GM13976 (cell line): ENCODE results near the gene SLC5A7.

Experiments used
- DNase-seq: peaks from one replicate; pipeline ENCODE4 v3.0.0; 2012; ENCODE audit warnings: low spot score
- in situ Hi-C: fragments of 300-500 bp; cut with MboI; formaldehyde crosslinking; loops from one replicate; pipeline ENCODE4 v1.12.0; 2022; ENCODE audit warnings: low sequenced_read_pairs, mixed read lengths, inconsistent platforms; ENCODE audit not compliant: unreplicated experiment
- TF ChIP-seq, protein P1 (sequence below): IDR thresholded peaks from 2 replicates; pipeline ENCODE4 v1.5.1; 2012; ENCODE audit warnings: borderline replicate concordance, mild to moderate bottlenecking; ENCODE audit not compliant: insufficient read depth; ENCODE audit errors: extremely low read depth, missing control alignments, control extremely low read depth

SLC5A7 gene

DNA sequence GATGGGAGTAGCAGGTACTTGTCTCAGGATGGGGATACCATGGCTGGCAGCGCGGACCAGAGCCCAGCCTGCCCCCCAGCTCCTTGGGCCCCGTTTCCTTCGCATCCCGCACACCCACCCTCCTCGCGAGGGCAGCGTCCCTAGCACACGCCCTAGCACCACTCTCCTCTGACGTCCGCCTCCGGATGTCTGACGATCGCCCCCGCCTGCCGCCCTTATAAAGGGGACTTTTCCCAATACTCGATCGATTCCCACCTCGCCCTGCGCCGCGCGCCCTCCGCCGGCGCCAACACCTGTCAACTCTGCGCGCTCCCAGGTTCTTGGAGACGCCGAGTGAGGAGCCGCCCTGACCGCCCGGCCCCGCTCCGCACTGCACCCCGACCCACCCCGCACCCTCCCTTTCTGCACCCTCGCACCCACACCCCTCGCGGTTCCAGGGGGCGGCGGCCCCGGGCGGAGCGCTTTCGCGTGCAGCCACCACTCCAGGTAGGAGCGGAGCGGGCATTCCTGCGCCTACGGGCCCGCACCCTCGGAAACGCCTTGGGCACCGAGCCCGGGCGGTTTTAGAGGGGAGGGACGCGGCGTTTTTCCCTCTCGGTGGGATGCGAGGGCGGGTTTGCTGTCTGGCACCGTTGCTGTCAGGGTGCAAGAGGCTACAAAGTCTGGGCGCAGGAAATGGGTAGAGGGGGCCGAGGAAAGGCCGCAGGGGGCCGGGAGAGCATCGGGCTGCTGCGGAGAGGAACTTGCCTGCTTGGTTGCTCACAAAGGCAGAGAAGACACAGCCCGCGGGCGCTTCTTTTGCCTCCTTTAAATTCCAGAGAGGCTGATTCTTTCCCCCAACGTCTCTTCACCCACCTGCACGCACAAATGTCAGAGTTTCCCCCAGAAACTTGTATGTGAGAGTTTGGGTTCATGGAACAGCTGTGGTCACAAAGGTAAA lies at the start of gene SLC5A7:
Gene SLC5A7, plus strand, starts transcription at position 247 of the 940 bp plus-strand sequence. CDS start 1,632 bp downstream, outside the sequence.
- in situ Hi-C loops = no loop called here
- no peak for DNase-seq
- TF ChIP-seq, protein P1, sequence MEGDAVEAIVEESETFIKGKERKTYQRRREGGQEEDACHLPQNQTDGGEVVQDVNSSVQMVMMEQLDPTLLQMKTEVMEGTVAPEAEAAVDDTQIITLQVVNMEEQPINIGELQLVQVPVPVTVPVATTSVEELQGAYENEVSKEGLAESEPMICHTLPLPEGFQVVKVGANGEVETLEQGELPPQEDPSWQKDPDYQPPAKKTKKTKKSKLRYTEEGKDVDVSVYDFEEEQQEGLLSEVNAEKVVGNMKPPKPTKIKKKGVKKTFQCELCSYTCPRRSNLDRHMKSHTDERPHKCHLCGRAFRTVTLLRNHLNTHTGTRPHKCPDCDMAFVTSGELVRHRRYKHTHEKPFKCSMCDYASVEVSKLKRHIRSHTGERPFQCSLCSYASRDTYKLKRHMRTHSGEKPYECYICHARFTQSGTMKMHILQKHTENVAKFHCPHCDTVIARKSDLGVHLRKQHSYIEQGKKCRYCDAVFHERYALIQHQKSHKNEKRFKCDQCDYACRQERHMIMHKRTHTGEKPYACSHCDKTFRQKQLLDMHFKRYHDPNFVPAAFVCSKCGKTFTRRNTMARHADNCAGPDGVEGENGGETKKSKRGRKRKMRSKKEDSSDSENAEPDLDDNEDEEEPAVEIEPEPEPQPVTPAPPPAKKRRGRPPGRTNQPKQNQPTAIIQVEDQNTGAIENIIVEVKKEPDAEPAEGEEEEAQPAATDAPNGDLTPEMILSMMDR = no peak

DNA sequence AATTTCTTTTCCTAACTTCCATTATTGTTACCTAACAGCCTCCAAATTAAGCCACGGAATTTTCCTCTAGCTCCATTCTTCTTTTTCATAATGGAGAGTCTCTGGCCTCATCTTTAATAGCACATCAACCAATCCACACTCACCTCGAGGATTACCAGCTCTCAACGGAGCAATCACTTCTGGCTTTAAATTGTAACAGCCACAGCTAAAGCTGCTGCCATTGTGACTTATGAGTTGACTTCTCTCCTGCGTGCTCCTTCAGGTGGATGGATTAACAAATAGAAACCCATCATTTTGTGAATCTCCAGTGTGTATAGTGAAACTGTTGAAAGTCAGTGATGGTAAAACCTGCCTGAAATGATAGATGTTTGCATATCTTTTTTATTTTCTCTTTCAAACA lies 24.9 kb upstream of the SLC5A7 start:
- in situ Hi-C loops = no loop called here
- DNase-seq = no peak
- TF ChIP-seq, protein P1 = no peak

DNA sequence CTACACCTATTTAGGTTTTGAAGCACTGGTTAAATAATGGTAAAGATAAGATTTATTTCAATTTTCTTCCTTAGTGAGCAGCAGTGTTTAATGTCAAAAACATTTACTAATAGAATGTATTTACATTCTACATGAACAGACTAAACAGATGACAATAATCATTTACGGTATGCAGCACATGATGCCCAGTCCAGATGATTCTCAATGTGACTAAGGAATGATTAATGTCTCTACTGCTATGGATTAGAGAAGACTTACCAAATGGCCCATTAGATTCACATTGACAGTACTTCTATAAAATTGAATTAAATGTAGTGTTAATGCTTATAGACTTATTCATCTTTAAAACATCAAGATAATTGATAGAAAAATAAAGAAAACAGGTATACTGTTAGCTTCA lies 22.1 kb upstream of the SLC5A7 start:
- in situ Hi-C loops = no loop called here
- DNase-seq = no peak
- TF ChIP-seq, protein P1 = no peak

DNA sequence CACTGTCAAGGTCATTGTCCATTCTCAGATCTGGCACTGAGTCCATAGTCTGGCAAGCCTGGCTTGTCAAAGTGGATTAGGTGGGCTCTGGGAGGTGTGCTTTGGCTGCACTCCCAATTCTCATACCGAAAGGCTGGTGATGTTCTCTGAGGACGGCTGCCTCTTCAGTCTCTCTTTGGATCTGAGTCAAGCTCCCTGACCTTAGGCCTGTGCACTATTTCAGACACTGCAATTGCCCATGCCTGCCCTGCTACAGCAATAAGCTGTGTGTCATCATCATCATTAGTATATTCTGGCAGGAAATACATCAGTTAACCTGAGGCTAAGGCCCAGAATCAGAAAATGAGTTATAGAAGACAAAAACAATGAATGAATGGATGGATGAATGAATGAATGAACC lies 1.6 kb upstream of the SLC5A7 start:
- TF ChIP-seq, protein P1 = no peak
- in situ Hi-C loops = no loop called here
- DNase-seq = no peak

DNA sequence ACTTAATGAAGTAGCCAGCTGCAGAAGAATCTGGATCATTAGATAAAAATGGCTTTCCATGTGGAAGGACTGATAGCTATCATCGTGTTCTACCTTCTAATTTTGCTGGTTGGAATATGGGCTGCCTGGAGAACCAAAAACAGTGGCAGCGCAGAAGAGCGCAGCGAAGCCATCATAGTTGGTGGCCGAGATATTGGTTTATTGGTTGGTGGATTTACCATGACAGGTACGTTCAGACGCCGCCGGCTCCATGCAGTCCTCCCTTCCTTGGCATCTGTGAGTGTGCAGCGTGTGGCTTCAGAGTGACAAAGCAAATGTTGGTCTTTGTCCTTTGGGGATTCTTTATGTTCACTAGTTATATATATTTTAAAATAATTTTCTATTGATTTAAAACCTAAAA lies 1.8 kb downstream of the SLC5A7 start:
- in situ Hi-C loops = no loop called here
- no peak for DNase-seq

DNA sequence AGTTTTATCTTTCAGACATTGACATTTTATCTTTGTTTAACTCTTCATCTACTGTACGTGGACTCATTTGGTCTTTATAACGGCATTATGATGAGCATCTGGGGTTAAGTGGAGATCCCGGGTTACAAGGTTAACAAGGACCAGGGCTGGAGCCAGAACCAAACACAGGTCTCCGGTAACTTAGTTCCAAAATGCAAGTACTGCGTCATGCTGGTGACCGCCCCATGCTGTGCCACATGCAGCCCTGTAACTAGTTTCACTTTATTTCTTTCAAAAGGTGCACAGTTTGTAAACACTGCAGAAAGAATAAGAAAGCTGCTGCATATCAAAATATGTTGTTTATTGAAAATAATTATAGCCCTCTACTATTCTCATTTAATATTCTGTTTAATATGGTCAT lies 3.1 kb downstream of the SLC5A7 start:
- no peak for DNase-seq
- in situ Hi-C loops = no loop called here
- TF ChIP-seq, protein P1 = no peak

More for the DNA sequence above, 1.8 kb downstream of the SLC5A7 start:
- TF ChIP-seq, protein P1 = no peak
